Suppressor macrophage treated with lipopolysaccharide for 4 hours (primary cell): ENCODE results near the gene ATG9B.
A peak's percentile ranks its signal among the peaks of the same experiment; 100 is the strongest.

Experiments used
- DNase-seq: peaks from one replicate; pipeline ENCODE4 v3.0.0-alpha.2; 2020

Gene ATG9B

GRCh38 chr7:151024435-151025056 lies at the start of gene ATG9B:
Gene ATG9B, minus strand, starts transcription at chr7:151024494. Its CDS starts 71 bp downstream, at chr7:151024423.
- DNase-seq = no peak

- no peak for DNase-seq
Measured at GRCh38 chr7:151073990-151074389, 49.7 kb upstream of the ATG9B start.

GRCh38 chr7:151071032-151071866 lies 47.0 kb upstream of the ATG9B start:
- DNase-seq = no peak

GRCh38 chr7:151070574-151070960 lies 46.3 kb upstream of the ATG9B start:
- DNase-seq = no peak

GRCh38 chr7:151069841-151070573 lies 45.7 kb upstream of the ATG9B start:
- DNase-seq = no peak

DNA sequence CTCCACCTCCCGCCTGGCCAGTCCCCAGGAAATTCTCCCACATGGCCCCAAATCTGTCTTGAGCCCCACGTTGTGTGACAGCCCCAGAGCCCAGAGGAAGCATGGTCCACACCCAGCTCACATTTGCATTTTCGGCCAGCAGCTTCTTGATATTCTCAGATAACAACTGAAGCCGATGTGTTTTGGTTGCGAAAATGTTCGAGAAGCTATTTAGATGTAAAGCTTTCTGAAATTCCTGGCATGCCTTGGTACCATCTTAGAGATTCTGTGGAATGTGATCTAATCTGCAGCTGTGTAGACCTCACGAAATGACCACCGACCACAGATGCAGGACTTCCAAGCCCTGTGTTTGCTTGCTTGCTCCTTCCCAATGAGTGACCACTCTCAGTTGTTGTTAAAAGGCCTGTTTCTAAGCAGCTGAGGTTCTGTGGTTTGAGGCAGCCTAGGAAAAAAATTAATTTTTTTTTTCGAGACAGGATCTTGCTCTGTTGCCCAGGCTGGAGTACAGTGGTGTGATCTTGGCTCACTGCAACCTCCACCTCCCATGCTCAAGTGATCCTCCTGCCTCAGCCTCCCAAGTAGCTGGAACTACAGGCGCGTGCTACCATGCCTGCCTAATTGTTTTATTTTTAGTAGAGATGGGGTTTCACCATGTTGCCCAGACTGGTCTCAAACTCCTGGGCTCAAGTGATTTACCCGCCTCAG lies 43.9 kb upstream of the ATG9B start:
- no peak for DNase-seq

GRCh38 chr7:151066273-151066974 lies 42.1 kb upstream of the ATG9B start:
- DNase-seq = no peak

DNA sequence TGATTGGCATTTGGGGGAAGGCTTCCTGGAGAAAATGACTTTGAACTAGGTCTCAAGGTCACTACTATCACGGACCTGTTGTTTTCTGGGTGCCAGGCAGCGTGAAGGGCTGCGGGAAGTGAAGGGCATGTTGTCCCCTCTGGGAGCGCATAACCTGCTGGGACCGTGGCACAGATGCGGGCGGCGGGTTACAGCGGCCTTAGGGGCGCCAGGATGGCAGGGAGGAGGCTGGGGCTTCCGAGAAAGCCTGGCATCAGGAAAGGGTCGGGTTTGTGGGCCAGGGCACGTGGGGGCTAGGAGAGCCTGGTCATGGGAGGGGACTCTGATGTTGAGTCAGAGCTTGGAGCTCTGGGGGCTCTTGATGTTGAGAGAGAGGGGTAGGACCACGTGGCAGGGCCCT lies 41.2 kb upstream of the ATG9B start:
- DNase-seq = no peak

- no peak for DNase-seq
Measured at GRCh38 chr7:151064993-151065392, 40.7 kb upstream of the ATG9B start.

GRCh38 chr7:151064454-151064853 lies 40.2 kb upstream of the ATG9B start:
- no peak for DNase-seq

DNA sequence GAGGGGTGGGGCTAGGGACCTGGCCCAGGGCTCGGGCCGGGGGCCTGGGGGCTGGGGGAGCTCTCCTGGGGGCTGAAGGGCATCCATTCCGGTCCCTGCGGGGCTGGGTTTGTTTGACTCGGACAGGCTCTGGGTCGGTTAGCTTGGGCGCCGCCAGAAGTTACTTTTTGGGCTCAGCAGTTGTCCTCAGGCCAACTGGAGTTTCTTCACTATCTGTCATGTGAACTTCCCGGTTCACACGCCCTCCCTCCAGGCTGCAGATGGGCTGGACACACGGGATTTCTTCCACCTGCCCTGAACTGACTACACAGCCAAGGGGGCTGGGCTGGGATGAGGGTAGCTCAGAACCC lies 38.9 kb upstream of the ATG9B start:
- no peak for DNase-seq

DNA sequence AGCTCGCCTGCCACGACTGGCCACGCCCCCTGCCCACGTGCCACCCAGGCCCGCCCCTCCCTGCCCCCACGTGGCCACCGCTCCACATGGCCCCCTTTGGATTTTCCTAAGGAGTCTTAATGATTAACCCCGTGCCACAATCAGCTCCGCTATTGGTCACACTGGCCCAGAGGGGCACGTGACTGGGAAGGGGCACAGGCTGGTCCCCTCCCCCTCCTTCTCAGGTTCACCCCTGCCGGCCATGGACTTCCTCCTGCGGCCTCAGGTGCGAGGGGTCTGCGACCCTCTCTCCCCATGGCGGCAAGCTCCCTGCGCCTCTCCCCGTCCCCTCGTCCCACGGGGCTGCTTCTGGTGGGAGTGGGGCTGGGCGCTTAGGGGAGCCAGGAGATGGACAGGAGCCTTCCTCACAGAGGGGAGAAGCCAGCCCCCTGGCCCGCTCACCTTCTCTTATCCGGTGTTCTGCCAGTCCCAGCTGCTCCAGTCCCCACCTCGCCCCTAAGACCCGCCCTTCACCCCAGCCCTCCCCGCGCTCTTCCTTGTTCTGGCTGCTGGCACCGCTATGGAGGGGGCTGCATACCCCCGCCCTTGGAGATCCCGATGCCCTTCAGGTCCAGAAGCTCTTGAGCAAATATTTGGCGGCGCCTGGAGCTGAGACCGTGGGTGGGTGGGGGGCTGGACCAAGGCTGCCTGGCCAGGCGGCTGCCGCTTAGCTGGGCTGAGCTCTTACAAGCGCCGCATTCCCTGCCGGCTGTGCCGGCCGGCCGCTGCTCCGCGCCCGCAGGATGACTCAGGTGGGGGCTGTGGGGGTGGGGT lies 38.3 kb upstream of the ATG9B start:
- DNase-seq = no peak

DNA sequence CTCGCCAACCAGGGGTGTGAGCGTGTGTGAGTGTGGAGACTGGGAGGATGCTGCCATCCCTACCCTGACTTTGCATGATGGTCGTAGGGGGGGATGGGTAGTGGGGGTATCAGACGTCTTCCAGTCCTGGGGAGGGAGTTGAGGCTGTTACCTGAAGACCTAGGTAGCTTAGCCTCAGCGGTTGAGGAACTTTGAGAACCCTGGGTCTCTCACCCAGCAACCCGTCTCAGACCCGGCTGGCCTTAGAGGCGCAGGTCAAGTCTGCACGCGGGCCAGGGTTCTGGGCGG lies 37.8 kb upstream of the ATG9B start:
- DNase-seq = no peak

DNA sequence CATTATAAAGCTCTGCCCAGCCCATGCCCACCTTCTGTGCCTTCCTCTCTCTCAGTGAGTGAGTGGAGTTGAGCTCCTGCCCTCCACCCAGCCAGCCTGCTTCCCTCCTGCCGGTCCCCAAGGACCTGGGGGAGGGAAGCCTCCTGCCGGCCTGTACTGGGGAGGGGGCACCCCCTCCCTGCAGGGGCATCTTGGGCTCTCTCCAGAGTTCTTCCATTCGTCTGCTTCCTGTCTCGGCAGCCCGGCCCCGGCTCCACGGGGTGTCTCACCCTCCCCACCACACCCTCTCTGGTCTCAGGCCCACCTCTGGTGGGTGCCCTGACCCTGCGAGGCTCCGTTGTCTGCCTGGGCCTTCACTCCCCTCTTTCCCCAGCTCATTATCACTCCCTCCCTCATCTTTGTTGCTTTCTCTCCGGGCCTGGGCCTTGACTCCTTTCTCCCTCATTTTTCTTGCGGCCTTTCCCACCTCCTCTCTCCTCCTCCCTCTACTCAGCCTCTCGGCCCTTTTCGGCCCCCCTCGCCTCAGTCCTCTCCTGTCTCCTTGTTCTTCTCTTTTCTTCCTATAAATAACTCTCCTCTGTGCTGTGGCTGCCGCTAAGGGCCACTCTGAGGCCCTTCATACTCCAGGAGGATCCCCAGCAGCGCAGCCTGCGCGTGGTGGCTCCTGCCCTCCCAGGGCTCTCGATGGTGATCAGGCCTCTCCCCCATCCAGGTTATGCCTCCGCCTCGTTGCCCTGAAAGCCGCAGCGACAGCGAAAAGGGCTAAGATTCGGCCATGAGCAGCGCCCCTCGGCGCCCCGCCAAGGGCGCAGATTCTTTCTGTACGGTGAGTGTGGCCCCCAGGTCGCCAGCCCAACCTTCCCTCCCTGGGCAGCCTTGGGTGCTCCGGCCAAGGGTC lies 37.2 kb upstream of the ATG9B start:
- no peak for DNase-seq

- DNase-seq = no peak
Measured at GRCh38 chr7:151060416-151061212, 36.3 kb upstream of the ATG9B start.

DNA sequence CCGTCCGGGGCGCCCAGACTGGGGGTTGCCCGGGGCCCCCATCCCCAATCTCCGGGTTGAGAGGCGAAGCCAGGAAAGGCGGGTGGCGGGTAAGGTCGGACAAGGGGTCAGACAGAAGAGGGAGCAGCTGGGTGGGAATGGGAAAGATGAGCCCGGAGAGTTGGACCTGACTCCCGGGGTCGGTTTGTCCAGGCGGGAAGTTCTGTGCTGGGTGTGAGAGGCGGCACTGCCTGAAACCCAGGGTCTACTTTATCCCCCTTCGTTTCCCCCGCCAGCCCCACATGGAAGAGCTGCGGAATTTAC lies 35.8 kb upstream of the ATG9B start:
- DNase-seq = no peak

DNA sequence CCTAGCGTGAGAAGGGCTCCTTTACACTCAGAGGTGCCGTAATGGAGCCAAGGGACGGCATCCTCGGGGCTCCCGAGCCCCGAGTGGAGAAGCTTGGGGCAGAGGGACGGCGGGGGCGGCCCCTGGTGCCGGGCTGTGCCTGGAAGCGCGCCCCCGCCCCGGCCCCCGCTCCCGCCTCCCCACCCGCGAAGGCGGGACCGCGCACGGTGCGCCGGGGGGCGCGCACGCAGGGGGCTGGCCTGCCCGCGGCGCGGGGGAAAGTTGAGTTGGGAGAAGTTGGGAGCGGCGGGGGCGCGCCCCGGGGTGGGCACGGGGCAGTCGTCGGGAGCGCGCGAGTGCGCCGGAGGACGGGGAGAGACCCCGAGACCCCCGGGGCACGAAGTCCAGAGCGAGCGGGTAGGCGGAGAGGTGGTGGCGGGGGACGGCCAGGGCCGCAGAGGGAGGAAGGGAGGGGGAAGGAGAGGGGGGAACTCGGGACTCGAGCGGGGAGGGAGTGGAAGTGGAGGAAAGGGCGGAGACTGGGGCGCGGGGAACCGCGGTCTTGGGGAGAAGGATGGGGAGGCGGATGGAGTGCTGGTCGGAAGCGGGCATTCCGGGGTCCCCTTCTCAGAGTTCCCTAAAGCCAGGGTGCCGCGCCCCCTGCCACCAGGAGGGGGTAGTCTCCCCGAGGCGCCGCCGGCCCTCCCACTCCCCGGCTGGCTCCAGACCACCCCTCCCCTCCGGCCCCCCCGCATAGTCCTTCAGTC lies 35.2 kb upstream of the ATG9B start, which contains the start of gene SLC4A2:
SLC4A2 (plus strand) TSS at position 223 of the 746 bp plus-strand sequence. CDS start 2,399 bp downstream, outside the sequence.
- DNase-seq = peak; percentile 69

DNA sequence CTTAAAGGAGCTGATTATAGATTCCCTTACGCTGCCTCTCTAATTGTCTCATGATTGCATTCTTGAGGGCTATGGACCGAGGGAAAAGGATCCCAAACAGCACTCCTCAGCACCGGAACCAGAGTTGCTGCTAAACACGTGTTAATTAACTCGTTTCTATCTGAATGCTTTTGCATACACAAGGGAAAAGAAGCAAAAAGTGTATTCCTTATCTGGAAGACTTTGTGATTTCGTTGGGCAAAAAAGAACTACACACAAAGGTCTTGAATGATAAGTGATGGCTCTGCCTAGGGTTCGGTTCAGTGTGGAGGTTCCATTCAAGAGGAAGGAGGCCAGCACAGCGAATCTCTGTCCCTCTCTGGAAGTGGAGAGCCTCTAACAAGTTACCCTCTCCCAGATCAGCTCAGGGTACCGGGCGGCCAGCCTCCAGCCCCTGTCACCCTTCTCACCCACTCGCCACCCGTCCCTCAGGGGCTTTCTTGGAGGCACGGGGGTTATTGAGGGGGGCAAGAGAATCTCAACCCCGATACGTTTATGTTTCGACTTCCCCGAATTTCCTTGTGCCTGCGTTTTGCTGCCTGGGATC lies 34.6 kb upstream of the ATG9B start:
- DNase-seq = peak; percentile 31
